ENCODE results near the gene ADGB. TPM values are rescaled to one million over a fixed set of nuclear protein-coding genes. Genes with fewer than 3 reads are reported as not detected.

The ADGB gene
- polyA plus RNA-seq, 12 donors, result 0.03 to 0.11 (median 0.03) TPM; not detected in 9

GRCh38 chr6:146628350-146628749 lies 29.6 kb downstream of the ADGB start:
- no peak for DNase-seq

- DNase-seq, result no peak
These were observed 35.2 kb downstream of the ADGB start for GRCh38 chr6:146634022-146634421.

- no peak for DNase-seq
These were observed 36.4 kb downstream of the ADGB start for GRCh38 chr6:146635165-146635564.

- DNase-seq, result no peak
These were observed 37.7 kb downstream of the ADGB start for GRCh38 chr6:146636481-146636880.

GRCh38 chr6:146642921-146643320 lies 44.1 kb downstream of the ADGB start:
- DNase-seq, result no peak

GRCh38 chr6:146650799-146651481 lies 52.2 kb downstream of the ADGB start:
- DNase-seq, result no peak

- DNase-seq, result no peak
These were observed 52.7 kb downstream of the ADGB start for GRCh38 chr6:146651482-146651863.

GRCh38 chr6:146657432-146657831 lies 58.7 kb downstream of the ADGB start:
- DNase-seq, result no peak

GRCh38 chr6:146664871-146665360 lies 66.1 kb downstream of the ADGB start:
- DNase-seq, result no peak

- DNase-seq, result no peak
These were observed 68.1 kb downstream of the ADGB start for GRCh38 chr6:146666909-146667308.

GRCh38 chr6:146670161-146670560 lies 71.4 kb downstream of the ADGB start:
- no peak for DNase-seq

- DNase-seq, result no peak
These were observed 74.3 kb downstream of the ADGB start for GRCh38 chr6:146673069-146673468.

- DNase-seq, result no peak
These were observed 80.6 kb downstream of the ADGB start for GRCh38 chr6:146679386-146679785.

GRCh38 chr6:146682919-146683318 lies 84.1 kb downstream of the ADGB start:
- no peak for DNase-seq

GRCh38 chr6:146689806-146690205 lies 91.0 kb downstream of the ADGB start:
- DNase-seq, result no peak

- DNase-seq, result no peak
These were observed 94.6 kb downstream of the ADGB start for GRCh38 chr6:146693342-146693741.

- DNase-seq, result no peak
These were observed 99.1 kb downstream of the ADGB start for GRCh38 chr6:146697921-146698320.

GRCh38 chr6:146700078-146700686 lies 101.4 kb downstream of the ADGB start:
- DNase-seq, result peak; percentile 78

GRCh38 chr6:146701632-146702031 lies 102.9 kb downstream of the ADGB start:
- DNase-seq, result no peak

GRCh38 chr6:146709036-146709622 lies 110.4 kb downstream of the ADGB start:
- DNase-seq, result no peak

GRCh38 chr6:146719387-146719786 lies 120.6 kb downstream of the ADGB start:
- no peak for DNase-seq

GRCh38 chr6:146739696-146740095 lies 140.9 kb downstream of the ADGB start:
- peak; percentile 2 for DNase-seq

GRCh38 chr6:146741609-146742008 lies 142.8 kb downstream of the ADGB start:
- DNase-seq, result no peak

All from muscle of arm (tissue), 12 donors.